UCSD-AML1 (cell line): ENCODE results near the gene DOCK7.
"Not testable (repeated sequence)": the region's sequence is repeated elsewhere in the genome, so short reads cannot be mapped to it uniquely, and the experiment has no call there.

Source experiments
- DNase-seq: peaks from one replicate; lab custom pipeline; 2025; ENCODE audit not compliant: unreplicated experiment; lab: John Stamatoyannopoulos, UW

DOCK7 gene, protein sequence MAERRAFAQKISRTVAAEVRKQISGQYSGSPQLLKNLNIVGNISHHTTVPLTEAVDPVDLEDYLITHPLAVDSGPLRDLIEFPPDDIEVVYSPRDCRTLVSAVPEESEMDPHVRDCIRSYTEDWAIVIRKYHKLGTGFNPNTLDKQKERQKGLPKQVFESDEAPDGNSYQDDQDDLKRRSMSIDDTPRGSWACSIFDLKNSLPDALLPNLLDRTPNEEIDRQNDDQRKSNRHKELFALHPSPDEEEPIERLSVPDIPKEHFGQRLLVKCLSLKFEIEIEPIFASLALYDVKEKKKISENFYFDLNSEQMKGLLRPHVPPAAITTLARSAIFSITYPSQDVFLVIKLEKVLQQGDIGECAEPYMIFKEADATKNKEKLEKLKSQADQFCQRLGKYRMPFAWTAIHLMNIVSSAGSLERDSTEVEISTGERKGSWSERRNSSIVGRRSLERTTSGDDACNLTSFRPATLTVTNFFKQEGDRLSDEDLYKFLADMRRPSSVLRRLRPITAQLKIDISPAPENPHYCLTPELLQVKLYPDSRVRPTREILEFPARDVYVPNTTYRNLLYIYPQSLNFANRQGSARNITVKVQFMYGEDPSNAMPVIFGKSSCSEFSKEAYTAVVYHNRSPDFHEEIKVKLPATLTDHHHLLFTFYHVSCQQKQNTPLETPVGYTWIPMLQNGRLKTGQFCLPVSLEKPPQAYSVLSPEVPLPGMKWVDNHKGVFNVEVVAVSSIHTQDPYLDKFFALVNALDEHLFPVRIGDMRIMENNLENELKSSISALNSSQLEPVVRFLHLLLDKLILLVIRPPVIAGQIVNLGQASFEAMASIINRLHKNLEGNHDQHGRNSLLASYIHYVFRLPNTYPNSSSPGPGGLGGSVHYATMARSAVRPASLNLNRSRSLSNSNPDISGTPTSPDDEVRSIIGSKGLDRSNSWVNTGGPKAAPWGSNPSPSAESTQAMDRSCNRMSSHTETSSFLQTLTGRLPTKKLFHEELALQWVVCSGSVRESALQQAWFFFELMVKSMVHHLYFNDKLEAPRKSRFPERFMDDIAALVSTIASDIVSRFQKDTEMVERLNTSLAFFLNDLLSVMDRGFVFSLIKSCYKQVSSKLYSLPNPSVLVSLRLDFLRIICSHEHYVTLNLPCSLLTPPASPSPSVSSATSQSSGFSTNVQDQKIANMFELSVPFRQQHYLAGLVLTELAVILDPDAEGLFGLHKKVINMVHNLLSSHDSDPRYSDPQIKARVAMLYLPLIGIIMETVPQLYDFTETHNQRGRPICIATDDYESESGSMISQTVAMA (N-terminal part only)

DNA sequence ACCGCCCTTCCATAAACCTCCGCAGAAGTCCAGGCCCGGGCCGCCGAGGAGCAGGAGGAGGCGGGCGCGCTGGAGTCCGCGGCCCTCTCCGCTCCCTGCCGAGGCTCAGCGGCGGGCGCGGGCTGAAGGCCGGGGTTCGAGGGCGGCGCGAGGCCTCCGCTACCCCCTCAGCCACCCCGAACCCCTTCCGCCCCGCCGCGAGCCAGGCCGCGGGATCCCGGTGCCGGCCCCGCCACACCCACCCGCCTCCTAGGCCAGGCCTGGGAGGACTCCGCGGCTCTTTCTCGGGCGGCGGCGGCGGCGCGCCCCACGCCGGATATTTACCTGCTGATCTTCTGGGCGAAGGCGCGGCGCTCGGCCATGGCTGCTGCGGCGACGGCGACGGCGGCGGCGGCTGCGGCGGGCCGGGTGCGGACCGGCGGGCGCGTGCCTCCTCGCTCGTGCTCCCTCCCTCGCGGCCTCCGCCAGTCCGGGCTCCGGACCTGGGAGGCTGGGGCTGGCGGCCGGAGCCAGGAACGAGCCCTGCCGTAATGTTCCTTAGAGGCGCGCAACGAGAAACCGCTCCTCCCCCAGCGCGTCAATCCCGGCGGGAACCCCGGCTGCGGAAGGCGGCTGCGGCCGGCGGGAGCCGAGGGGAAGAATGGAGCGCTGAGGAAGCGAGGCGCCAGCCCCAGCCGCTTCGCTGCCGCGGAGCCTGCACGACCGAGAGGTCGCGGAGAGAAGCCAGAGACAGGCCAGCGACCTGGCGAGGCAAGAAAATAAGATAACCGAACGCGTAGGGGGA, at the start of gene DOCK7:
DOCK7 (minus strand) TSS at position 484 of the 784 bp plus-strand sequence; CDS start at position 362, 122 bp downstream.
- peak; percentile 84 for DNase-seq

DNA sequence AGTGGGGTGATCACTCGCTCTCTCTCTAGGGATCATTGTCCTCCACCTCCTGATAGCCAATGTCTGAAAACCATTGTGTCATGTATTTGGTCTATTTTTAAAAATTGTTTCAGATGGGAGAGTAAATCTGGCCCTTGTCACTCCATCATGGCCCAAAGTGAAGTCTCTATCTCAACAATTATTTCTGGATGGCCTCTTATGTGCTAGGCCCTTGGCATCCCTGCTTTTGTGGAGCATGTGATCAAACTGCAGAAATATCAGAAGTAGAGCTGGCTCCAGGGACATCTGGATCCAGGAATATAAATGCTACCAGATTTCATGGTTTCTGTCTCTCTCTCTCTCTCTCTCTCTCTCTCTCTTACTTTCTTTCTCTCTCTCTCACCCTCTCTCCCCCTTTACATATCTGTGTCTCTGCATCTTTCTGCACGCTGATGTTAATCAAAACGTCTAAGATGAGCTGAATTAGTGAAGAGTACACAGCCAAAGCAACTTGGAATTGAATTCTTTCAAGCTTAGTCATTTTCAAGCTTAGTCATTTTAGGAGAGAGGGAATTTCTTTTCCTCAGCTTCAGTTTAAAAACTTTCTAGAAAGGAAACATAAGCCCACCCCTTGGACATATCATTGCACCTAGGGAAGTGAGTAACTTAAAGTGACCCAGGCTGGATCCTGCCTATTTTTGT, 47.4 kb upstream of the DOCK7 start:
- no peak for DNase-seq

DNA sequence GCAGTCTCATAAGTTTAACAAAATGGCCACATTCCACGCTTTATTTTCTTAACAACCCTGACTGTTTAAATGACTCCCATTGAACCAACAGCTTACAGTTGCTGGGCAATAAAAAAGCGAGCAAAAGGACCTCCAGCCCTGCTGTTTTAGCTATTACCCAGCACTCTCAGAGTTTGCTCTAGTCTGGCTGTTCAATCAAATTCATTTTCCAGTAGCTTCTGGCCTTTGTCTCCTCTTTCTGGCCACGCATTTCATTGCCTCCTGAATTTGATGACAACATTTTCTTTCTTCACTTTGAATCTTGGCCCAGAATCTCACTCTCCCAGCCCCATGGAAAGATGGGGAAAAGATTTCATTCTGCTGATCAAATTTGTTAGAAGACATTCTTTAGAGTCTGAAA, 44.1 kb upstream of the DOCK7 start:
- no peak for DNase-seq

DNA sequence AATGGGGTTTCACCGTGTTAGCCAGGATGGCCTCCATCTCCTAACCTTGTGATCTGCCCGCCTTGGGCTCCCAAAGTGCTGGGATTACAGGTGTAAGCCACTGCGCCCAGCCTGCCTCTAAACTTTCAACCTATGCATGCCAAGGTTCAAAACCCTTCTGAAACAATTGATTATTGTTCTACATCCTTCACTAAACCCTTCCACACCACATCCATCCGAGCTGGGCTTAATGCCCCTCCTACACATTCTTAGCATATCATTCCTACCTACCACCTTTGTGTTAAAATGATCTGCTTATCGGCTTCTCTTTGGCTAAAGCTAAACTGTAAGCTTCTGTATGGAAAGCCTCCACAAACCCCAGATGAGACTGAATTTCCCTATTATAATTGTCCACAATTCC, 40.8 kb upstream of the DOCK7 start:
- no peak for DNase-seq

DNA sequence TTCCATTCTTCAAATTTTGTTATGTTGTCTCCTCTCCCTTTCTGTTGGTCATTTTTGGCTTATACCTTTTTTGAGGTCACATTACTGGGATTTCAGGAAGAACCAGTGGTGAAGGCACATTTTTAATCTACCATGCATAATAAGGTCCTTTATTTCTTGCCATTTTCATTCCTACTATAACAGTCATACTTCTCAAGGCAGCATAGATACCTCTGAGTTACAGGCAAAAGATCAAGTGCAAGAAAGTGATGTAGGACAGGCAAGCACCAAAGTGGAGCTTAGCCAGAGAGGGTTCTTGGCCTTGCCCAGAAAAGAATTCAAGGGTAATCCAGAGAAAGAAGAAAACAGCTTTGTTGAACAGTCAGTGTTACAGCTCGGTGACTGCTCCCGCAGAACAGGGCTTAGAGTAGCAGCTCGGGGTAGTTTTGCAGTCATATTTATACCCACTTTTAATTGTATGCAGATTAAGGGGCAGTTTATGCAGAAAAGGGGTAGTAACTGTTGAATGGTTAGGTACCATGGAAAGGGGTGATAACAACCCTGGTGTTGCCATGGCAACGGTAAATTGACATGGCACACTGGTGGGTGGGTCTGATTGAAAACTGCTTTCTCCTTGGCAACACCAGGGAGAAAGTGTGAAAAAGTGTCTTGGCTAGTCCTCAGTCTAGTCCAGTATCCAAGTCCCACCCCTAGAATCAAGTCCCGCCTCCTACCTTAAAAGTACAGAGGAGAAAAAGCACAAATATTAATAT, 39.6 kb upstream of the DOCK7 start:
- no peak for DNase-seq

DNA sequence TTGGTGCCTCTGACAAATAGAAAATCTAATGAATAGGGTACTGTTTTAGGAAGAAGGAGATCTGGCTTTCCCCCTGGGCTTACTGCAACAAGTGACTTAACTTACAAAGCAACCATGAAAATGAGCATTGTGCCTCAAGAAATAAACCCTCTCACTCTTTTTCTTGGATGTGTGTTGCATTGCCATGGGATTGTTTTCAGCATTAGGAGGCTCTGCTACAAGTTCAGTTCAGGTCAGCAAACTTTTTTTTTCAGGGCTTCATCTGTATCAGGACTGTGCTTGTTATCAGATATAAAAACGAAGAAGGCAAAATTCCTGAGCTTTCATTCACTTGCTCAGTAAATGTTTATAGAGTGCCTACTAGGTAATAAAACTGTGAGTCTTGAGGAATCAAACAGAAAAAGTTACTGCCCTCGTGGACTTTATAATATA, 37.8 kb upstream of the DOCK7 start:
- no peak for DNase-seq

DNA sequence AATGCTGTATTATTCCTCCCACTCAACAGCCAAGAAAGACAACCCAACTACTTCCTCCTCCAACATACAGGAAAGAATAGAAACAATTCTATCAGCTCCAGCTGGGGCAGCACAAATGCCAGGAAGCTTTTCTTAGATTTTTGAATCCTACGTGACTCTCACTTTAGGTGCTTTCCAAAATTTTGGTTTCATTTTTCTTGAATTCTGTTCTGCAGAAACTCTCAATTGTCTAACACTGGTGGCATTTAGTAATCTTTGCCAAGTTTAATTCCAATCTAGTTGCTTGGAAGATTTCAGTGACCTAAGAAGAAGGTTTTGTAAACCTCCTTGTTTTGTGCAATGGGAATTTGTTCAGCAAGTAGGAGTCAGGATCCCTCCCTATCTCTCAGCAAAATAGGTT, 37.1 kb upstream of the DOCK7 start:
- DNase-seq, result no peak

DNA sequence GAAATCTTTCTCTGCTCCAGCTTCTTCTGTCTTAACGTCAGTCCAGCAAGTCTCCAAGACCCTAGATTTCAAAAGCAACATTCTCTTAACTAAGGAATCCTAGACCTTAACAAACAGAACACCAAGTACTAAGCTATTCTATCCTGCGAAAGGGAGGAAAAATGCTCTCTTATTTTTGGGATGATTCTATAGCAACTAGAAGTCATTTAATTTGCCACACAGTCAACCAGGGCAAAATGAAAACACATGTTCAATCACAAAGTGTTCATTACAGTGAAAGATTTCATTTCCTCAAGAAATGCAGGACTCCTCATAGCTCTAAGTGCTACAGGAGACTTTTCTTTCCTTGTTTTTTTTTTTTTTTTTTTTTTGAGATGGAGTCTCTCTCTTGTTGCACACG, 36.2 kb upstream of the DOCK7 start:
- no peak for DNase-seq

DNA sequence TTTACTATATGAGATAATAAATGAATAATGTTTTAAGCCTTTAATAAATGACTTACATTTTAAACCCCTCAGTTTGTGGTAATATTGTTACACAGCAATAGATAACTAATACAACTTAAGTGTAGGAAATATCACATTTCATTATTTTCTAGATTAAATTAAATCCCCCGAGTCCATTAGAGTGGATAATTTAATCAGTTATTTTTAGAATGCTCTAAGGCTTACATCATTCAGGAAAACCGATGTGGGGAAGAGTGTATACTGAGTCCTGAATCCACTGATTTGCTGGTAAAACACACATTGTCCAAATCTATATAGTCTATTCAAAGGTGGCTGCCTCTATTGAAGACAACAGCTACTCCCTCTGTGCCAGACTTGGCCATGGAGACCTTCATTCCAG, 35.7 kb upstream of the DOCK7 start:
- no peak for DNase-seq

DNA sequence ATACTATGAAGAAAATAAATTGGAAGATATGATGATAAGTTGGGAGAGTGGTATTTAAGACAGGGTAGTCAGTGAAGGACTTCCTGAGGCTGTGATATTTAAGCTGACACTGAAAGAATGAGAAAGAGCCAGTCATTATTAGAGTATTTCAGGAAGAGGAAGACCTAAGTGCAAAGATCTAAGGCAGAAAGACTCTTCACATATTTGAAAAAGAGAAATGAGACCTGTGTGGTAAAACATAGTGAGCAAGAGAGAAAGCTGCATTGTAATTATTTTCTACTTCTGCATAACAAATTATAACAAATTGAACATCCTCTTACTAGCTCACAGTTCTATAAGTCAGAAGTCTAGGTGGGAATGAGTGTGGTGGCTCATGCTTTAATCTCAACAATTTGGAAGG, 34.6 kb upstream of the DOCK7 start:
- DNase-seq, result no peak

DNA sequence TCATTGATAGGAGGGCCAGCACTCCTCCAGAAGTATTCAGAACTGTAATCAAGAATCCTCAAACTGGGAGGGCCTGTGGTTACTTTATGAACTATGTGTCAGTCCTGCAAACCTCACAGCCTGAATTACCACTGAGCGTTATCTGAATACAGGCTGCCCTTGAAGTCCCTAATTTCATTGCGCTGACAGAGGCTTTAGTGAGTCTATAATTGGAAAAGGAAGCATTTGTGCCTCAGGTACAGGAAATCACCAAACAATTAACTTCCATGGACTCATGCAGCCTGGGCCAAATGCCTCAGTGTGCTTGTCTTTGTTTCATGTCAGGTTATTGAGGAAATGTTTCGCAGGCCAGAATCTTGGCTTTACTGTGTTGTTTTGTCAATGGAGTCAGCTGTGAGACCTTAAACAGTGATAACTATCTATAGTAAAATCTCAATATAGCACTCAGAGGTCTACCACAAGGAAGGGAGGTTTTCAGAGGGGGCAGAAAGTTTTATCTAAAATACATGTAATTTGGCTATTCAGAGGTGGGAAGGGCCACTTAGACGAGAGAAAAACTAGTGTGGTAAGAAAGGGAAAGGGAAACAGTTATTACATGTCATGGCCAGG, 32.9 kb upstream of the DOCK7 start:
- DNase-seq, result peak; percentile 15

DNA sequence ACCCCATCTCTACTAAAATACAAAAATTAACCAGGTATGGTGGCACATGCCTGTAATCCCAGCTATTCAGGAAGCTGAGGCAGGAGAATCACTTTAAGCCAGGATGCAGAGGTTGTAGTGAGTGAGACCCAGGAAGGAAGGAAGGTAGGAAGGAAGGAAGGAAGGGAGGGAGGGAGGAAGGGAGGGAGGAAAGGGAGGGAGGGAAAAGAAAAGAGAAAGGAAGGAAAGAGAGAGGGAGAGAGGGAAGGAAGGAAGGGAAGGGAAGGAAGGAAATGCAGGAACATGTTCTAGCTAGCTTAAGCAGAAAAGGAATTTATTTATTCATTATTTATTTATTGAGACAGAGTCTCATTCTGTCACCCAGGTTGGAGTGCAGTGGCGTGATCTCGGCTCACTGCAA, 30.2 kb upstream of the DOCK7 start:
- not testable (repeated sequence) for DNase-seq

DNA sequence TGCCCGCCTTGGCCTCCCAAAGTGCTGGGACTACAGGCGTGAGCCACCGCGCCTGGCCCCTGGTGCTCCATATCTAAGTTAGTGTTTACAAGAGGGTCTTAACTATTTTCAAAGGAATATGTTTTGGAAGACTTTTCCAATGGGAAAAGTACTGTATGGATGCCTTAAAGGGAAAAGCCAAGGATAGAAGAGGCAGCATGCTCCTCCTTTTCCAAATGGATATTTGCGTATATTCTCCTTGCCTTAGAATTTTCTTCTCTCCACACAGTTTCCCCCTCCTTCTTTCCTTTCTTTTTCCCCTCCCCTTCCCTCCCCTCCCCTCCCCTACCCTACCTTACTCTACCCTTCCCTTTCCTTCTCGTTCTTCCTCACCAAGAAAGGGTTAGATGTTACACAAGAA, 29.3 kb upstream of the DOCK7 start:
- no peak for DNase-seq

DNA sequence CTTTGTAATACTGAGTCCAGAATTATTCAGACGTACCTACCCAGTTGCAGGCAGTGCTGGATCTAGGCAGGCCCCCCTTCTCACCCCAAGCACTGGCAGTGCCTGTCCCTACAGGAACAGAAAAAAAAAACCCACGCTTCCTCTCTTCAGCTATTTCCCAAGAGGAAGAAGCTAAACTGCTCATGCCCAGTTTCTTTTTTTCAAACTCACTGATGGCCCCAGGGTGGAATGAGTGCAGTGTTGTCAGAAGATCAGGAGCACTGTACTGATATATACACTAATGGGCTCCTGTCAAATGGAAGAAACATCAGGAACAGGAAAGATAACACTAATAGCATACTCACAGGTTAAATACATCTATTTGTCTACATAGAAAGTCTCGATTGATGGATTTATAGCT, 28.2 kb upstream of the DOCK7 start:
- DNase-seq, result peak; percentile 13

DNA sequence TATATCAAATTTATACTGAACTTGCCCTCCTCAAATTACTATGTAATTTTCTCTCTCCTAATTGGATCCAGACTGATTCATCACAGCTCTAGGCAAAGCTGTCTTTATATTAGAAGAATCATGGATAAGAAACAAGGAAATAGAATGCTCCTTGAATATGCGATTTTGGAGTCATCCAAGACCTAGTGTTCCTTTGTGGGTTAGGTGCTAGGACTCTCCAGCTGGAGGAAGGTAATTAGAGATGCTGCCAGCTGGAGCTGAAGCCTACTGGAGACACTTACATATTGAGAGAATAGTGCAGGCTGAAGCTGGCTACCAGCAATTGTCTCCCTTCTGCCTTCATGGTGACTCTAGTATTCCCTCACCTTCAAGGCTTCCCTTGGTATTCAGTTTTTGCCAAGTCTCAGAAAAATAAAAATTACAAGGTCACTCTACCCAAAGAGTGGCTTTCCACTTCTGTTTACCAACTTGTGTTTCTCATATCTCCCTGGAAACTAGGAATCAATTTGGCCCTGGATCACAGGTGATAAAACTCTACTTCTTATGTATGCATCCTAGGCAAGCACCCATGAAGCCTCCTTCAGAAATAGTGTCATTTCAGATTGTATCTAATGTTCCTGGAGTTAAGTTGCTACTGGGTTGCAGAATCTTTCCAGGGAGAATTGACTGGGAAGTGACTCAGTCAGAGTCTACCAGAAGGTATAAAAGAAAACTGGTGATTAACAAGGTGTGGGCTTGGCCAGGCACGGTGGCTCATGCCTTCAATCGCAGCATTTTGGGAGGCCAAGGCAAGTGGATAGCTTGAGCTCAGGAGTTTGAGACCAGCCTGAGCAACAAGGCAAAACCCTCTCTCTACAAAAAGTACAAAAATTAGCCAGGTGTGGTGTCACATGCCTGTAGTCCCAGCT, 24.4 kb upstream of the DOCK7 start:
- no peak for DNase-seq

DNA sequence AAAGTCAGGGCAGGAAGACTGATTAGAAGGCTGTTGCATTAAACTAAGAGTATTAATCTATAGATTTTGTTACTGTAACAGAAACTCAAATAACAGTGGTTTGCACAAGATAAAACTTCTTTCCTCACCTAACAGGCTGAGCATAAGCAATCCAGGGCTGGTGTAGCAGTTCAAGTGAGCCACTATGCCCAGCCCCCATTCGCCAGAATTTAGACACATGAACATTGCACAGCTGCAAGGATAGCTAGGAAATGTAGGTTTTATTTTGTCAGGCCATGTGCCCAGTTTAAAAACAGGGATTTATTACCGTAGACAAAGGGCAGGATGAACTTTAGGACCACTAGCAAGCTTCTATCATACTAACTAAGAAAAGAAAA, 19.5 kb upstream of the DOCK7 start:
- no peak for DNase-seq

DNA sequence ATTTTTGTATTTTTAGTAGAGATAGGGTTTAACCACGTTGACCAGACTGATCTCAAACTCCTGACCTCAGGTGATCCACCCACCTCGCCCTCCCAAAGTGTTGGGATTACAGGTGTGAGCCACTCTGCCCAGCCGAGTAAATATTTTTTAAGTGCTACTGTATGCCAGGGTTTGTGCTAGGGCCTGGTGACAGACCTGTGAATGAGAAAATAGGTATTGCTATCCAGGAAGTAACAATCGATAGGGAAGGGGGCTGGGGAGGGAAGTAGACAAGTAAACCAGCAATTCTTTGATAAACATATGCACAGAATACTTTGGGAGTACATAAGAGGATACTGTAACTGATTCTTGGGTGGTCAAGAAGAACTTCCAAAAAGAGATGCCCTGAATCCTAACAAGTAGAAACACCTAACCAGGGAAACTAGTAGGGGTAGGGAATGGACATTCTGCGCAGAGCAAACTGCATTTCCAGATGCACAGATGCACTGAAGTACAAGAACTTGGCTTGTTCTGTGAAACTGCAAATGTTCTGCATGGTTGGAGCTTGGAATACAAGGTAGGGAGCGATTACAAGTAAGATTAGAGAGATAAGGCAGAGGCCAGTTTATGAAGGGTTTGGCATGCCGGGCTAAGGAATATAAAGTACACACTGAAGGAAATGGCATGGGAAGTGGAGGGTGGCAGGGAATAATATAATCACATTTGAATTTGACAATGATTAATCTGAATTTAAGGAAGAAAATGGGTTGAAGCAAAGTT, 19.0 kb upstream of the DOCK7 start:
- DNase-seq, result no peak
